Esophagus mucosa (tissue), 1 donor: Measurements from ENCODE around the gene KRIT1. TPM values are rescaled to one million over a fixed set of nuclear protein-coding genes. Genes with fewer than 3 reads are reported as not detected.
"Not testable (repeated sequence)": the region's sequence is repeated elsewhere in the genome, so short reads cannot be mapped to it uniquely, and the experiment has no call there.

Experiments
- ATAC-seq: fragments of 200-7000 bp; cut with Tn5 transposase; one replicate; pipeline ENCODE4 v1.9.1; 2020
- total RNA-seq: library from RNA; stranded (reverse); gene quantifications from one replicate; pipeline ENCODE4 v1.2.4, GENCODE V29; 2023
- donor health status: DM: yes; HTN: yes; CAD: no.

Gene KRIT1
- 21.7 TPM for total RNA-seq

- ATAC-seq = peak; percentile 92
These were observed at the start of gene KRIT1, which contains the start of gene ANKIB1 for GRCh38 chr7:92245487-92246359. Gene KRIT1, minus strand, starts transcription at chr7:92245914. Its CDS starts 3,779 bp downstream, at chr7:92242135. Gene ANKIB1, plus strand, starts transcription at chr7:92245974. Its CDS starts 49,005 bp downstream, at chr7:92294979.

- ATAC-seq = no peak
These were observed 49.7 kb upstream of the KRIT1 start for GRCh38 chr7:92295391-92295790.

GRCh38 chr7:92293896-92294590, 48.3 kb upstream of the KRIT1 start:
- ATAC-seq = no peak

GRCh38 chr7:92292981-92293380, 47.3 kb upstream of the KRIT1 start:
- ATAC-seq = no peak

- ATAC-seq = no peak
These were observed 43.6 kb upstream of the KRIT1 start for GRCh38 chr7:92289321-92289720.

- no peak for ATAC-seq
These were observed 37.2 kb upstream of the KRIT1 start for GRCh38 chr7:92282930-92283329.

- no peak for ATAC-seq
These were observed 36.6 kb upstream of the KRIT1 start for GRCh38 chr7:92282221-92282814.

GRCh38 chr7:92281031-92281430, 35.3 kb upstream of the KRIT1 start:
- ATAC-seq = no peak

GRCh38 chr7:92279396-92280031, 33.8 kb upstream of the KRIT1 start:
- ATAC-seq = no peak

GRCh38 chr7:92276460-92276864, 30.7 kb upstream of the KRIT1 start:
- ATAC-seq = no peak

GRCh38 chr7:92275327-92275726, 29.6 kb upstream of the KRIT1 start:
- ATAC-seq = no peak

GRCh38 chr7:92268921-92269320, 23.2 kb upstream of the KRIT1 start:
- ATAC-seq = no peak

- ATAC-seq = no peak
These were observed 20.9 kb upstream of the KRIT1 start for GRCh38 chr7:92266415-92267241.

- ATAC-seq = peak; percentile 80
These were observed 14.6 kb upstream of the KRIT1 start for GRCh38 chr7:92260248-92260781.

- ATAC-seq = no peak
These were observed 14.0 kb upstream of the KRIT1 start for GRCh38 chr7:92259610-92260247.

- ATAC-seq = no peak
These were observed 13.3 kb upstream of the KRIT1 start for GRCh38 chr7:92259062-92259461.

- no peak for ATAC-seq
These were observed 9.6 kb upstream of the KRIT1 start for GRCh38 chr7:92255308-92255707.

GRCh38 chr7:92254800-92255199, 9.1 kb upstream of the KRIT1 start:
- ATAC-seq = not testable (repeated sequence)

GRCh38 chr7:92253251-92253650, 7.5 kb upstream of the KRIT1 start:
- ATAC-seq = no peak

- no peak for ATAC-seq
These were observed 5.5 kb upstream of the KRIT1 start for GRCh38 chr7:92251181-92251580.

- no peak for ATAC-seq
These were observed 4.9 kb upstream of the KRIT1 start for GRCh38 chr7:92250603-92251002.
